HepG2 (cell line): ENCODE results near the gene TEX261. TPM values are rescaled to one million over a fixed set of nuclear protein-coding genes. Genes with fewer than 3 reads are reported as not detected.

Experiments
- BCL6 ChIP-seq: IDR thresholded peaks from 2 replicates; pipeline ENCODE4 v1.6.1; 2016; ENCODE audit warnings: missing genetic modification reagents, missing compliant biosample characterization
- CTCF ChIP-seq: sonication (generic); formaldehyde crosslinking; IDR thresholded peaks from 2 replicates; pipeline ENCODE4 v1.5.0; 2020; ENCODE audit warnings: mild to moderate bottlenecking, missing genetic modification reagents, moderate library complexity
- FOXA3 ChIP-seq: IDR thresholded peaks from 2 replicates; pipeline ENCODE4 v1.6.1; 2016; ENCODE audit warnings: missing genetic modification reagents, missing compliant biosample characterization
- GTF3A ChIP-seq: sonication (generic); formaldehyde crosslinking; conservative IDR thresholded peaks from 2 replicates; pipeline ENCODE4 v1.4.0; 2020; ENCODE audit warnings: mild to moderate bottlenecking, missing genetic modification reagents
- HDAC2 ChIP-seq: sonication (generic); formaldehyde crosslinking; IDR thresholded peaks from 2 replicates; pipeline ENCODE4 v1.4.0; 2020; ENCODE audit warnings: missing genetic modification reagents
- HMGXB4 ChIP-seq, 2 experiments: sonication (generic) in 1 of 2; formaldehyde crosslinking in 1 of 2; IDR thresholded peaks; 2 replicates each; pipeline versions ENCODE4 v1.4.0 to v1.6.1; 2018 to 2020; ENCODE audit warnings: missing genetic modification reagents in 2 of 2, borderline replicate concordance in 1 of 2, low read depth in 1 of 2, mild to moderate bottlenecking in 1 of 2, missing biosample characterization in 1 of 2
- HNRNPL ChIP-seq: fragments of 200-400 bp; formaldehyde crosslinking; IDR thresholded peaks from 2 replicates; pipeline ENCODE4 v1.6.1; 2017; ENCODE audit warnings: mild to moderate bottlenecking, low read depth, low read length
- KDM4B ChIP-seq: sonication (generic); formaldehyde crosslinking; IDR thresholded peaks from 2 replicates; pipeline ENCODE4 v1.4.0; 2020; ENCODE audit warnings: missing genetic modification reagents
- MED8 ChIP-seq: sonication (generic); formaldehyde crosslinking; IDR thresholded peaks from 2 replicates; pipeline ENCODE4 v1.8.1; 2023; ENCODE audit warnings: mild to moderate bottlenecking, missing genetic modification reagents; ENCODE audit not compliant: insufficient replicate concordance
- MEIS1 ChIP-seq: sonication (generic); formaldehyde crosslinking; IDR thresholded peaks from 2 replicates; pipeline ENCODE4 v1.9.0; 2021; ENCODE audit warnings: mild to moderate bottlenecking, missing genetic modification reagents, moderate library complexity, borderline replicate concordance
- MEIS2 ChIP-seq: sonication (generic); formaldehyde crosslinking; IDR thresholded peaks from 2 replicates; pipeline ENCODE4 v1.9.0; 2021; ENCODE audit warnings: mild to moderate bottlenecking, missing genetic modification reagents
- MYC ChIP-seq: sonication (generic); formaldehyde crosslinking; IDR thresholded peaks from 2 replicates; pipeline ENCODE4 v1.9.0; 2021; ENCODE audit warnings: missing genetic modification reagents, borderline replicate concordance
- POLR2G ChIP-seq: fragments of 200-400 bp; formaldehyde crosslinking; IDR thresholded peaks from 2 replicates; pipeline ENCODE4 v1.6.1; 2018; ENCODE audit warnings: mild to moderate bottlenecking, low read depth, low read length, moderate library complexity
- SNRNP70 ChIP-seq: fragments of 200-400 bp; formaldehyde crosslinking; IDR thresholded peaks from 2 replicates; pipeline ENCODE4 v1.6.1; 2017; ENCODE audit warnings: mild to moderate bottlenecking, low read depth, low read length, moderate library complexity
- SOX6 ChIP-seq, 2 experiments: fragments of 450-650 bp in 1 of 2; sonication (generic) in 1 of 2; formaldehyde crosslinking in 1 of 2; IDR thresholded peaks; 2 replicates each; pipeline versions ENCODE4 v1.4.0 to v1.6.1; 2017 to 2020; ENCODE audit warnings: antibody characterized with exemption in 1 of 2, mild to moderate bottlenecking in 1 of 2, missing genetic modification reagents in 1 of 2
- ZNF232 ChIP-seq: sonication (generic); formaldehyde crosslinking; IDR thresholded peaks from 2 replicates; pipeline ENCODE4 v1.4.0; 2020; ENCODE audit warnings: missing genetic modification reagents, borderline replicate concordance
- ZNF282 ChIP-seq: fragments of 450-650 bp; IDR thresholded peaks from 2 replicates; pipeline ENCODE4 v1.6.1; 2018; ENCODE audit not compliant: partially characterized antibody
- ZNF292 ChIP-seq: sonication (generic); formaldehyde crosslinking; IDR thresholded peaks from 2 replicates; pipeline ENCODE4 v1.8.1; 2022; ENCODE audit warnings: mild to moderate bottlenecking, low read depth, missing genetic modification reagents, borderline replicate concordance
- ZNF7 ChIP-seq: IDR thresholded peaks from 2 replicates; pipeline ENCODE4 v1.6.1; 2016; ENCODE audit warnings: missing biosample characterization, missing genetic modification reagents
- polyA plus RNA-seq, 8 experiments: library from polyadenylated mRNA; depleted of rRNA in 3 of 8; stranded (reverse) in 7 of 8; unstranded in 1 of 8; fragments of >200 nt; fragmentation: Illumina TruSeq in 4 of 8; extraction: Trizol in 4 of 8; gene quantifications; 2 replicates each; pipeline versions ENCODE4 v1.2.1 to v1.2.3, GENCODE V29; 2011 to 2016; ENCODE audit warnings: low read depth in 4 of 8, missing spikeins in 1 of 8, mixed read lengths in 1 of 8; ENCODE audit not compliant: insufficient read depth in 1 of 8
- total RNA-seq, 5 experiments: library from RNA; depleted of rRNA; stranded (reverse); fragments of >200 nt; fragmentation: Illumina TruSeq; extraction: Trizol; gene quantifications; 2 replicates each; pipeline ENCODE4 v1.2.3, GENCODE V29; 2016; ENCODE audit warnings: low read depth in 1 of 5
- TF ChIP-seq, protein P1 (sequence below): sonication (generic); formaldehyde crosslinking; IDR thresholded peaks from 2 replicates; pipeline ENCODE4 v1.5.1; 2020; ENCODE audit warnings: missing genetic modification reagents, mild to moderate bottlenecking, borderline replicate concordance
- TF ChIP-seq, protein P2 (sequence below): sonication (generic); formaldehyde crosslinking; IDR thresholded peaks from 2 replicates; pipeline ENCODE4 v1.5.1; 2020; ENCODE audit warnings: mild to moderate bottlenecking, missing genetic modification reagents, moderate library complexity
- TF ChIP-seq, protein P3 (sequence below): IDR thresholded peaks from 2 replicates; pipeline ENCODE4 v1.6.1; 2016; ENCODE audit warnings: missing compliant biosample characterization, missing genetic modification reagents, borderline replicate concordance

Gene TEX261
- total and polyA plus RNA-seq, 2 of the 13 experiments (the other 11 are each of a cell fraction or from before 2014, with no cell fraction given) = 43.8 to 78.7 TPM

GRCh38 chr2:71006955-71007799, 12.5 kb upstream of the TEX261 start (continued):
- TF ChIP-seq, protein P1, sequence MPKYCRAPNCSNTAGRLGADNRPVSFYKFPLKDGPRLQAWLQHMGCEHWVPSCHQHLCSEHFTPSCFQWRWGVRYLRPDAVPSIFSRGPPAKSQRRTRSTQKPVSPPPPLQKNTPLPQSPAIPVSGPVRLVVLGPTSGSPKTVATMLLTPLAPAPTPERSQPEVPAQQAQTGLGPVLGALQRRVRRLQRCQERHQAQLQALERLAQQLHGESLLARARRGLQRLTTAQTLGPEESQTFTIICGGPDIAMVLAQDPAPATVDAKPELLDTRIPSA (CRISPR knock-in tag) = no peak
- TF ChIP-seq SOX6 (IDR thresholded peaks at IDR 0.05) (no peak), SOX6 (CRISPR knock-in tag; IDR thresholded peaks at IDR 0.05) (0 out of 2 replicates have a peak, but pooled peaks have one; percentile 24), MEIS2 (CRISPR knock-in tag) (no peak), CTCF (peak; percentile 60), KDM4B (0 out of 2 replicates have a peak, but pooled peaks have one; percentile 0), ZNF232 (CRISPR knock-in tag) (no peak), BCL6 (CRISPR knock-in tag) (no peak), ZNF7 (no peak), HDAC2 (CRISPR knock-in tag) (no peak), MED8 (CRISPR knock-in tag) (no peak), ZNF282 (no peak), MEIS1 (no peak), ZNF292 (CRISPR knock-in tag) (0 out of 2 replicates have a peak, but pooled peaks have one; percentile 31), HMGXB4 (CRISPR knock-in tag; IDR thresholded peaks at IDR 0.05; ENCODE audit: borderline replicate concordance in 1 of 2, low read depth in 1 of 2) (peak; percentile 37 to 39; a peak in 2 of 4 replicates), MYC (0 out of 2 replicates have a peak, but pooled peaks have one; percentile 16), FOXA3 (CRISPR knock-in tag) (0 out of 2 replicates have a peak, but pooled peaks have one; percentile 6), SNRNP70 (no peak), POLR2G (no peak), HNRNPL (peak; percentile 66; the same call in 1 of the 2 replicates), GTF3A (CRISPR knock-in tag) (no peak)
- TF ChIP-seq, protein P2, sequence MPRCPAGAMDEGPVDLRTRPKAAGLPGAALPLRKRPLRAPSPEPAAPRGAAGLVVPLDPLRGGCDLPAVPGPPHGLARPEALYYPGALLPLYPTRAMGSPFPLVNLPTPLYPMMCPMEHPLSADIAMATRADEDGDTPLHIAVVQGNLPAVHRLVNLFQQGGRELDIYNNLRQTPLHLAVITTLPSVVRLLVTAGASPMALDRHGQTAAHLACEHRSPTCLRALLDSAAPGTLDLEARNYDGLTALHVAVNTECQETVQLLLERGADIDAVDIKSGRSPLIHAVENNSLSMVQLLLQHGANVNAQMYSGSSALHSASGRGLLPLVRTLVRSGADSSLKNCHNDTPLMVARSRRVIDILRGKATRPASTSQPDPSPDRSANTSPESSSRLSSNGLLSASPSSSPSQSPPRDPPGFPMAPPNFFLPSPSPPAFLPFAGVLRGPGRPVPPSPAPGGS (CRISPR knock-in tag) = no peak
- TF ChIP-seq, protein P3, sequence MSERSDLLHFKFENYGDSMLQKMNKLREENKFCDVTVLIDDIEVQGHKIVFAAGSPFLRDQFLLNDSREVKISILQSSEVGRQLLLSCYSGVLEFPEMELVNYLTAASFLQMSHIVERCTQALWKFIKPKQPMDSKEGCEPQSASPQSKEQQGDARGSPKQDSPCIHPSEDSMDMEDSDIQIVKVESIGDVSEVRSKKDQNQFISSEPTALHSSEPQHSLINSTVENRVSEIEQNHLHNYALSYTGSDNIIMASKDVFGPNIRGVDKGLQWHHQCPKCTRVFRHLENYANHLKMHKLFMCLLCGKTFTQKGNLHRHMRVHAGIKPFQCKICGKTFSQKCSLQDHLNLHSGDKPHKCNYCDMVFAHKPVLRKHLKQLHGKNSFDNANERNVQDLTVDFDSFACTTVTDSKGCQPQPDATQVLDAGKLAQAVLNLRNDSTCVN (CRISPR knock-in tag) = no peak
